Activated CD4-positive, alpha-beta T cell treated with anti-CD3 and anti-CD28 coated beads, Interleukin-2, amount 50 U/mL, for 16 hours (primary cell): Measurements from ENCODE around the gene ETHE1.

ENCODE experiments used
- DNase-seq: peaks from one replicate; pipeline ENCODE4 v3.0.0-alpha.2; 2020

The ETHE1 gene

GRCh38 chr19:43486412-43486811 lies 40.6 kb downstream of the ETHE1 start:
- no peak for DNase-seq

- no peak for DNase-seq
Measured at GRCh38 chr19:43485951-43486350, 41.0 kb downstream of the ETHE1 start.

GRCh38 chr19:43483281-43483680 lies 43.7 kb downstream of the ETHE1 start:
- no peak for DNase-seq

- no peak for DNase-seq
Measured at GRCh38 chr19:43482193-43482592, 44.8 kb downstream of the ETHE1 start.

- DNase-seq = no peak
Measured at GRCh38 chr19:43481701-43482100, 45.3 kb downstream of the ETHE1 start.

- no peak for DNase-seq
Measured at GRCh38 chr19:43480574-43480973, 46.4 kb downstream of the ETHE1 start.

GRCh38 chr19:43479961-43480561 lies 46.9 kb downstream of the ETHE1 start:
- no peak for DNase-seq

GRCh38 chr19:43479226-43479625 lies 47.8 kb downstream of the ETHE1 start:
- no peak for DNase-seq

- DNase-seq = no peak
Measured at GRCh38 chr19:43478323-43478722, 48.7 kb downstream of the ETHE1 start.

- no peak for DNase-seq
Measured at GRCh38 chr19:43476606-43477005, 50.4 kb downstream of the ETHE1 start.

- peak; percentile 90 for DNase-seq
Measured at GRCh38 chr19:43474986-43475705, 51.9 kb downstream of the ETHE1 start.

GRCh38 chr19:43474487-43474886 lies 52.5 kb downstream of the ETHE1 start:
- no peak for DNase-seq

GRCh38 chr19:43471091-43471490 lies 55.9 kb downstream of the ETHE1 start:
- DNase-seq = no peak

- DNase-seq = no peak
Measured at GRCh38 chr19:43470288-43470687, 56.7 kb downstream of the ETHE1 start.

GRCh38 chr19:43469160-43469480 lies 57.9 kb downstream of the ETHE1 start:
- no peak for DNase-seq

GRCh38 chr19:43468354-43469159 lies 58.4 kb downstream of the ETHE1 start:
- DNase-seq = no peak

GRCh38 chr19:43467730-43468129 lies 59.3 kb downstream of the ETHE1 start:
- no peak for DNase-seq

- DNase-seq = no peak
Measured at GRCh38 chr19:43467276-43467675, 59.7 kb downstream of the ETHE1 start.

- DNase-seq = no peak
Measured at GRCh38 chr19:43466793-43467192, 60.2 kb downstream of the ETHE1 start.

GRCh38 chr19:43465468-43466120 lies 61.4 kb downstream of the ETHE1 start, which contains the start of gene LYPD3:
Gene LYPD3 (minus strand): TSS chr19:43465608. CDS start chr19:43465571, 37 bp downstream.
- DNase-seq = no peak

- no peak for DNase-seq
Measured at GRCh38 chr19:43464134-43464775, 62.7 kb downstream of the ETHE1 start.

- DNase-seq = peak; percentile 98
Measured at GRCh38 chr19:43463381-43464133, 63.4 kb downstream of the ETHE1 start.
